OCI-LY1 (cell line): ENCODE measurements around the gene UTP25.

Source experiments
- H2AFZ ChIP-seq: fragments of 200-600 bp; sonication (generic), shearing (Covaris generic); 2 replicates; pipeline ENCODE4 v1.6.0; 2014; ENCODE audit warnings: antibody characterized with exemption, mild to moderate bottlenecking, low read length
- H3F3A ChIP-seq: fragments of 200-600 bp; sonication (generic), shearing (Covaris generic); 2 replicates; pipeline ENCODE4 v1.6.0; 2014; ENCODE audit warnings: mild to moderate bottlenecking, antibody characterized with exemption, low read length, moderate library complexity; ENCODE audit not compliant: insufficient read depth
- H3K27ac ChIP-seq: fragments of 200-600 bp; sonication (generic); 2 replicates; pipeline ENCODE4 v1.5.1; 2014; ENCODE audit warnings: low read length, mixed run types, mild to moderate bottlenecking, low read depth; ENCODE audit not compliant: poor library complexity, severe bottlenecking
- H3K27me3 ChIP-seq: fragments of 200-600 bp; sonication (generic); 2 replicates; pipeline ENCODE4 v1.6.0; 2014; ENCODE audit warnings: antibody characterized with exemption, mild to moderate bottlenecking, low read length, moderate library complexity; ENCODE audit not compliant: insufficient read depth
- H3K36me3 ChIP-seq: fragments of 200-600 bp; sonication (generic); 2 replicates; pipeline ENCODE4 v1.6.1; 2014; ENCODE audit warnings: mild to moderate bottlenecking, antibody characterized with exemption, low read length, moderate library complexity, mixed read lengths; ENCODE audit not compliant: insufficient read depth
- H3K4me1 ChIP-seq: fragments of 200-600 bp; sonication (generic); 2 replicates; pipeline ENCODE4 v1.5.1; 2014; ENCODE audit warnings: mild to moderate bottlenecking, low read length, moderate library complexity; ENCODE audit not compliant: insufficient read depth, severe bottlenecking
- H3K4me2 ChIP-seq: fragments of 200-600 bp; sonication (generic), shearing (Covaris generic); 2 replicates; pipeline ENCODE4 v1.6.1; 2014; ENCODE audit warnings: low read length
- H3K4me3 ChIP-seq: fragments of 200-600 bp; sonication (generic); 2 replicates; pipeline ENCODE4 v1.5.1; 2014; ENCODE audit warnings: low read length, low read depth, mild to moderate bottlenecking, mixed read lengths; ENCODE audit not compliant: poor library complexity, severe bottlenecking
- H3K79me2 ChIP-seq: fragments of 200-600 bp; shearing (Covaris generic); 2 replicates; pipeline ENCODE4 v1.6.1; 2016; ENCODE audit warnings: mixed run types, low read length, mixed read lengths; ENCODE audit not compliant: insufficient read depth
- H3K9ac ChIP-seq: fragments of 200-600 bp; sonication (generic), shearing (Covaris generic); 2 replicates; pipeline ENCODE4 v1.6.1; 2014; ENCODE audit warnings: mild to moderate bottlenecking, low read length, mixed read lengths
- H3K9me2 ChIP-seq: fragments of 200-600 bp; sonication (generic), shearing (Covaris generic); 2 replicates; pipeline ENCODE4 v1.6.1; 2014; ENCODE audit warnings: low read depth, mild to moderate bottlenecking, low read length, mixed read lengths
- H3K9me3 ChIP-seq: fragments of 200-600 bp; shearing (Covaris generic); 2 replicates; pipeline ENCODE4 v1.6.1; 2014; ENCODE audit warnings: low read length, mixed read lengths
- H4K20me1 ChIP-seq: fragments of 200-600 bp; sonication (generic), shearing (Covaris generic); 2 replicates; pipeline ENCODE4 v1.6.0; 2016; ENCODE audit warnings: mild to moderate bottlenecking, low read length; ENCODE audit not compliant: insufficient read depth
- CTCF ChIP-seq: fragments of 200-600 bp; sonication (generic), shearing (Covaris generic); IDR thresholded peaks from 2 replicates; pipeline ENCODE4 v1.5.1; 2017; ENCODE audit warnings: mild to moderate bottlenecking, antibody characterized with exemption, low read length, moderate library complexity, mixed read lengths
- EZH2 ChIP-seq: fragments of 200-600 bp; sonication (generic), shearing (Covaris generic); IDR thresholded peaks from 2 replicates; pipeline ENCODE4 v1.8.0; 2017; ENCODE audit warnings: borderline replicate concordance, mixed run types, mild to moderate bottlenecking, antibody characterized with exemption, low read length, moderate library complexity, mixed read lengths

UTP25 gene

GRCh38 chr1:209875515-209875914, 47.7 kb downstream of the UTP25 start:
- Histone ChIP-seq H3K4me1 (no peaks in the 10 kb centered on the region), H3K9ac (no peak overlapping the region), H3K9me2 (no peaks in the 10 kb centered on the region), H3K4me2 (no peak overlapping the region), H3K9me3 (no peaks in the 10 kb centered on the region), H3F3A (no peaks in the 10 kb centered on the region), H2AFZ (no peak overlapping the region), H3K79me2 (no peaks in the 10 kb centered on the region), H3K36me3 (no peaks in the 10 kb centered on the region), H3K27me3 (no peaks in the 10 kb centered on the region), H3K27ac (no peak overlapping the region), H3K4me3 (no peak overlapping the region), H4K20me1 (no peaks in the 10 kb centered on the region)
- TF ChIP-seq CTCF, result no peak
- TF ChIP-seq EZH2, result no peak

- no peaks in the 10 kb centered on the region for H3K9me3 ChIP-seq
- no peaks in the 10 kb centered on the region for H4K20me1 ChIP-seq
- no peak overlapping the region for H3K27ac ChIP-seq
- H3K79me2 ChIP-seq, result no peaks in the 10 kb centered on the region
- TF ChIP-seq EZH2 (no peak), CTCF (no peak)
- no peaks in the 10 kb centered on the region for H3K27me3 ChIP-seq
- H2AFZ ChIP-seq, result no peak overlapping the region
- no peaks in the 10 kb centered on the region for H3K4me1 ChIP-seq
- no peak overlapping the region for H3K4me3 ChIP-seq
- H3K9me2 ChIP-seq, result no peaks in the 10 kb centered on the region
- no peak overlapping the region for H3K4me2 ChIP-seq
- H3K9ac ChIP-seq, result no peak overlapping the region
- H3K36me3 ChIP-seq, result no peaks in the 10 kb centered on the region
- no peaks in the 10 kb centered on the region for H3F3A ChIP-seq
Observed at GRCh38 chr1:209876078-209876800, 48.5 kb downstream of the UTP25 start.

- no peak overlapping the region for H3K9ac ChIP-seq
- H3K27ac ChIP-seq, result no peak overlapping the region
- H3F3A ChIP-seq, result no peaks in the 10 kb centered on the region
- no peak overlapping the region for H3K4me3 ChIP-seq
- TF ChIP-seq CTCF, result no peak
- no peak for TF ChIP-seq EZH2
- H3K79me2 ChIP-seq, result no peaks in the 10 kb centered on the region
- H3K4me2 ChIP-seq, result no peak overlapping the region
- H4K20me1 ChIP-seq, result no peaks in the 10 kb centered on the region
- H3K9me3 ChIP-seq, result no peaks in the 10 kb centered on the region
- no peak overlapping the region for H2AFZ ChIP-seq
- no peaks in the 10 kb centered on the region for H3K9me2 ChIP-seq
- H3K4me1 ChIP-seq, result no peaks in the 10 kb centered on the region
- H3K27me3 ChIP-seq, result no peaks in the 10 kb centered on the region
- no peaks in the 10 kb centered on the region for H3K36me3 ChIP-seq
Observed at GRCh38 chr1:209877087-209877764, 49.5 kb downstream of the UTP25 start.
